A549 (cell line): ENCODE data around the gene PPP2R5A. TPM values are rescaled to one million over a fixed set of nuclear protein-coding genes. Genes with fewer than 3 reads are reported as not detected.
"Not testable (repeated sequence)": the region's sequence is repeated elsewhere in the genome, so short reads cannot be mapped to it uniquely, and the experiment has no call there.

Experiments
- ATAC-seq, 2 experiments: fragments of 200-7000 bp in 1 of 2; fragments of >200 bp in 1 of 2; cut with Nextera tagmentation in 1 of 2; cut with Tn5 transposase in 1 of 2; 3 replicates each; pipeline versions ENCODE4 v1.8.0 to v1.9.1; 2018 to 2020; ENCODE audit warnings: mild to moderate bottlenecking in 1 of 2, moderate library complexity in 1 of 2
- CTCF ChIA-PET: fragments of 300-600 bp; sonication (Branson Sonifier 250); formaldehyde crosslinking; extraction: SDS; loops from one replicate; lab custom pipeline; 2021; ENCODE audit warnings: antibody characterized with exemption, inconsistent platforms; lab: Yijun Ruan, JAX
- POLR2A ChIA-PET: fragments of 350-600 bp; formaldehyde crosslinking; extraction: SDS; loops from one replicate; lab custom pipeline; 2021; ENCODE audit warnings: antibody characterized with exemption, inconsistent platforms; lab: Yijun Ruan, JAX
- DNase-seq, 2 experiments: peaks; one replicate each; pipeline versions ENCODE4 v3.0.0 to v3.0.0-alpha.2; 2011 to 2016; ENCODE audit warnings: low read depth in 1 of 2, low spot score in 1 of 2
- FAIRE-seq: peaks from 2 replicates; lab custom pipeline; 2011; peaks lifted over from hg19 to GRCh38; lab: Jason Lieb, UNC
- H3K27ac ChIP-seq, 2 experiments: fragments of >200 bp; sonication (Bioruptor Twin); formaldehyde crosslinking; 3 replicates each; pipeline ENCODE4 v1.5.1; 2016 to 2017
- H3K4me1 ChIP-seq: fragments of >200 bp; sonication (Bioruptor Twin); formaldehyde crosslinking; 3 replicates; pipeline ENCODE4 v1.6.1; 2016
- H3K4me2 ChIP-seq: fragments of >200 bp; sonication (Bioruptor Twin); formaldehyde crosslinking; 3 replicates; pipeline ENCODE4 v1.6.1; 2016
- H3K4me3 ChIP-seq: fragments of >200 bp; sonication (Bioruptor Twin); formaldehyde crosslinking; 3 replicates; pipeline ENCODE4 v1.5.1; 2016
- H3K9me3 ChIP-seq: fragments of >200 bp; sonication (Bioruptor Twin); formaldehyde crosslinking; 3 replicates; pipeline ENCODE4 v1.6.1; 2016
- CBX2 ChIP-seq: fragments of 200-600 bp; sonication (generic); IDR thresholded peaks from 2 replicates; pipeline ENCODE4 v1.6.1; 2016; ENCODE audit warnings: low read depth, mild to moderate bottlenecking, borderline replicate concordance
- CEBPB ChIP-seq, 2 experiments: fragments of >200 bp in 1 of 2; sonication (Bioruptor Twin) in 1 of 2; formaldehyde crosslinking in 1 of 2; IDR thresholded peaks; 2 replicates each; pipeline ENCODE4 v1.6.1; 2012 to 2016
- CHD2 ChIP-seq: fragments of 150-350 bp; IDR thresholded peaks from 2 replicates; pipeline ENCODE4 v1.6.1; 2014; ENCODE audit warnings: low read length; ENCODE audit not compliant: partially characterized antibody
- FOSB ChIP-seq: fragments of 250-450 bp; sonication (Bioruptor Pico); IDR thresholded peaks from 2 replicates; pipeline ENCODE4 v1.5.0; 2020; ENCODE audit warnings: mild to moderate bottlenecking, moderate library complexity
- FOSL2 ChIP-seq, 2 experiments: fragments of 450-650 bp in 1 of 2; fragments of >200 bp in 1 of 2; sonication (Bioruptor Twin) in 1 of 2; formaldehyde crosslinking; IDR thresholded peaks; 2 replicates each; pipeline versions ENCODE4 v1.5.0 to v1.6.1; 2016 to 2020; ENCODE audit warnings: mild to moderate bottlenecking in 1 of 2, moderate library complexity in 1 of 2
- GATA3 ChIP-seq: IDR thresholded peaks from 2 replicates; pipeline ENCODE4 v1.6.1; 2012; ENCODE audit warnings: borderline replicate concordance
- HEYL ChIP-seq: fragments of 250-450 bp; sonication (Bioruptor Pico); IDR thresholded peaks from 2 replicates; pipeline ENCODE4 v1.8.0; 2021; ENCODE audit warnings: mild to moderate bottlenecking, moderate library complexity
- JUN ChIP-seq, 2 experiments: fragments of >200 bp; sonication (Bioruptor Twin); formaldehyde crosslinking; IDR thresholded peaks; 2 replicates in 1 of 2; 3 replicates in 1 of 2; pipeline ENCODE4 v1.6.1; 2016 to 2017
- JUNB ChIP-seq: fragments of >200 bp; sonication (Bioruptor Twin); formaldehyde crosslinking; IDR thresholded peaks from 2 replicates; pipeline ENCODE4 v1.6.1; 2016
- KDM1A ChIP-seq: fragments of 200-600 bp; sonication (generic); IDR thresholded peaks from 2 replicates; pipeline ENCODE4 v1.6.1; 2016; ENCODE audit warnings: low read depth, mild to moderate bottlenecking
- KDM5A ChIP-seq: fragments of 200-600 bp; sonication (generic); IDR thresholded peaks from 2 replicates; pipeline ENCODE4 v1.6.1; 2016; ENCODE audit warnings: antibody characterized with exemption, mild to moderate bottlenecking
- MYC ChIP-seq: IDR thresholded peaks from 2 replicates; pipeline ENCODE4 v1.6.1; 2012; ENCODE audit warnings: mild to moderate bottlenecking, inconsistent platforms, low read length, improper control_type of control experiment, borderline replicate concordance
- NFE2L2 ChIP-seq: fragments of 150-350 bp; conservative IDR thresholded peaks from 2 replicates; pipeline ENCODE4 v1.6.1; 2014; ENCODE audit warnings: low read length
- NR3C1 ChIP-seq: fragments of >200 bp; sonication (Bioruptor Twin); formaldehyde crosslinking; IDR thresholded peaks from 3 replicates; pipeline ENCODE4 v1.6.1; 2017
- RCOR1 ChIP-seq: fragments of 150-350 bp; IDR thresholded peaks from 2 replicates; pipeline ENCODE4 v1.6.1; 2014; ENCODE audit warnings: antibody characterized with exemption, low read length, low read depth
- SREBF2 ChIP-seq: fragments of 450-650 bp; IDR thresholded peaks from 2 replicates; pipeline ENCODE4 v1.6.1; 2014; ENCODE audit warnings: mild to moderate bottlenecking, moderate library complexity
- TP53 ChIP-seq: fragments of 250-450 bp; sonication (Bioruptor Pico); IDR thresholded peaks from 2 replicates; pipeline ENCODE4 v1.5.0; 2021; ENCODE audit warnings: mild to moderate bottlenecking, moderate library complexity
- ZFP36 ChIP-seq: fragments of 450-650 bp; IDR thresholded peaks from 2 replicates; pipeline ENCODE4 v1.6.1; 2014; ENCODE audit warnings: borderline replicate concordance; ENCODE audit not compliant: partially characterized antibody
- ZNF302 ChIP-seq: fragments of 250-450 bp; sonication (Bioruptor Pico); IDR thresholded peaks from 2 replicates; pipeline ENCODE4 v1.9.0; 2021; ENCODE audit warnings: inconsistent platforms, mild to moderate bottlenecking, moderate library complexity
- WGBS: methylation state at CpG from one replicate; pipeline ENCODE4 v1.1.6; 2017; ENCODE audit errors: missing lambda C conversion rate; 5-methylcytosine and 5-hydroxymethylcytosine counted together
- polyA plus RNA-seq, 4 experiments: library from polyadenylated mRNA; depleted of rRNA in 3 of 4; stranded (reverse); fragments of >200 nt; fragmentation: RNase III in 1 of 4; extraction: RNeasy Plus Mini Kit Qiagen cat#74134 plus additional on column Dnase treatment in 1 of 4; gene quantifications; 2 replicates in 3 of 4; 3 replicates in 1 of 4; pipeline ENCODE4 v1.2.3, GENCODE V29; 2011 to 2017
- TF ChIP-seq, protein P1 (sequence below): fragments of 250-450 bp; sonication (Bioruptor Pico); IDR thresholded peaks from 2 replicates; pipeline ENCODE4 v1.5.0; 2021; ENCODE audit warnings: mild to moderate bottlenecking, moderate library complexity, borderline replicate concordance
- TF ChIP-seq, protein P2 (sequence below): fragments of 200-600 bp; sonication (generic); IDR thresholded peaks from 2 replicates; pipeline ENCODE4 v1.6.1; 2016; ENCODE audit warnings: antibody characterized with exemption, mild to moderate bottlenecking, moderate library complexity
- TF ChIP-seq, protein P3 (sequence below): fragments of >200 bp; sonication (Bioruptor Twin); formaldehyde crosslinking; IDR thresholded peaks from 3 replicates; pipeline ENCODE4 v1.5.1; 2016
- TF ChIP-seq, protein P4 (sequence below): fragments of 250-450 bp; sonication (Bioruptor Pico); IDR thresholded peaks from 2 replicates; pipeline ENCODE4 v1.5.0; 2020; ENCODE audit warnings: low read depth, mild to moderate bottlenecking, moderate library complexity
- TF ChIP-seq, protein P5 (sequence below): fragments of >200 bp; sonication (Bioruptor Twin); formaldehyde crosslinking; IDR thresholded peaks from 3 replicates; pipeline ENCODE4 v1.6.1; 2016
- TF ChIP-seq, protein P6 (sequence below): IDR thresholded peaks from 2 replicates; pipeline ENCODE4 v1.6.1; 2012; ENCODE audit warnings: low read depth, borderline replicate concordance

Gene PPP2R5A
- polyA plus RNA-seq, 2 of the 4 experiments (the other 2 are of a cell fraction) = 14.9 to 37.6 TPM

DNA sequence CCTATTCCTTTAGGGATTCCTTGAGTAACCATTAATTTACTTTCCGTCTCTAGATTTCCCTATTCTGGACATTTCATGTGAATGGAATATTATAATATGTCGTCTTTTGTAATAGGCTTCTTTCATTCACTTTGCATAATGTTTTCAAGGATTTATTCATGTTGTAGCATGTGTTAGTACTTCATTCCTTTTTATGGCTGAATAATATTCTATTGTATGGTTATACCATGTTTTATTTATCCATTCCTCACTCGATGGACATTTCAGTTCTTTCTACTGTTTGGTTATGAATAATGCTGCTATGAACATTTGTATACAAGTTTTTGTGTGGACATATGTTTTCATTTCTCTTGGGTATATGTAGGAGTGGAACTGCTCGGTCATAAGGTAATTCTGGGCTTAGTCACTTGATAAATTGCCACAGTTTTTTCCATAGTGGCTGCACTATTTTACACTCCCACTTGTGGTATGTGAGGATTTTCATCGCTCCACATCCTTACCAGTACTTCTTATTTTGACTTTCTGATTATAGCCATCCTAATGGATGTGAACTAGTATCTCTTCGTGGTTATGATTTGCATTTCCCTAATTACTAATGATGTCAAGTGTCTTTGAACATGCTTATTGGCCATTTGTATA lies 17.7 kb downstream of the PPP2R5A start:
- FAIRE-seq (no peak), DNase-seq (no peak), ATAC-seq (no peak)
- Histone ChIP-seq H3K4me1 (no peaks in the 10 kb centered on the region), H3K27ac (no peak overlapping the region), H3K4me3 (no peak overlapping the region), H3K4me2 (no peak overlapping the region), H3K9me3 (no peaks in the 10 kb centered on the region)
- WGBS = 91% methylated on average over 6 of the region's 6 CpGs
- ChIA-PET CTCF (no interaction called here), POLR2A (no interaction called here)
- TF ChIP-seq, protein P1, sequence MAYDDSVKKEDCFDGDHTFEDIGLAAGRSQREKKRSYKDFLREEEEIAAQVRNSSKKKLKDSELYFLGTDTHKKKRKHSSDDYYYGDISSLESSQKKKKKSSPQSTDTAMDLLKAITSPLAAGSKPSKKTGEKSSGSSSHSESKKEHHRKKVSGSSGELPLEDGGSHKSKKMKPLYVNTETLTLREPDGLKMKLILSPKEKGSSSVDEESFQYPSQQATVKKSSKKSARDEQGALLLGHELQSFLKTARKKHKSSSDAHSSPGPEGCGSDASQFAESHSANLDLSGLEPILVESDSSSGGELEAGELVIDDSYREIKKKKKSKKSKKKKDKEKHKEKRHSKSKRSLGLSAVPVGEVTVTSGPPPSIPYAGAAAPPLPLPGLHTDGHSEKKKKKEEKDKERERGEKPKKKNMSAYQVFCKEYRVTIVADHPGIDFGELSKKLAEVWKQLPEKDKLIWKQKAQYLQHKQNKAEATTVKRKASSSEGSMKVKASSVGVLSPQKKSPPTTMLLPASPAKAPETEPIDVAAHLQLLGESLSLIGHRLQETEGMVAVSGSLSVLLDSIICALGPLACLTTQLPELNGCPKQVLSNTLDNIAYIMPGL (CRISPR knock-in tag) = no peak
- TF ChIP-seq FOSB (CRISPR knock-in tag) (no peak), SREBF2 (no peak), MYC (no peak), JUNB (no peak), RCOR1 (no peak), HEYL (CRISPR knock-in tag) (no peak), TP53 (CRISPR knock-in tag) (no peak), ZNF302 (no peak), GATA3 (no peak), CEBPB (IDR thresholded peaks at IDR 0.05) (no peak), CBX2 (no peak), CHD2 (no peak)
- TF ChIP-seq, protein P2, sequence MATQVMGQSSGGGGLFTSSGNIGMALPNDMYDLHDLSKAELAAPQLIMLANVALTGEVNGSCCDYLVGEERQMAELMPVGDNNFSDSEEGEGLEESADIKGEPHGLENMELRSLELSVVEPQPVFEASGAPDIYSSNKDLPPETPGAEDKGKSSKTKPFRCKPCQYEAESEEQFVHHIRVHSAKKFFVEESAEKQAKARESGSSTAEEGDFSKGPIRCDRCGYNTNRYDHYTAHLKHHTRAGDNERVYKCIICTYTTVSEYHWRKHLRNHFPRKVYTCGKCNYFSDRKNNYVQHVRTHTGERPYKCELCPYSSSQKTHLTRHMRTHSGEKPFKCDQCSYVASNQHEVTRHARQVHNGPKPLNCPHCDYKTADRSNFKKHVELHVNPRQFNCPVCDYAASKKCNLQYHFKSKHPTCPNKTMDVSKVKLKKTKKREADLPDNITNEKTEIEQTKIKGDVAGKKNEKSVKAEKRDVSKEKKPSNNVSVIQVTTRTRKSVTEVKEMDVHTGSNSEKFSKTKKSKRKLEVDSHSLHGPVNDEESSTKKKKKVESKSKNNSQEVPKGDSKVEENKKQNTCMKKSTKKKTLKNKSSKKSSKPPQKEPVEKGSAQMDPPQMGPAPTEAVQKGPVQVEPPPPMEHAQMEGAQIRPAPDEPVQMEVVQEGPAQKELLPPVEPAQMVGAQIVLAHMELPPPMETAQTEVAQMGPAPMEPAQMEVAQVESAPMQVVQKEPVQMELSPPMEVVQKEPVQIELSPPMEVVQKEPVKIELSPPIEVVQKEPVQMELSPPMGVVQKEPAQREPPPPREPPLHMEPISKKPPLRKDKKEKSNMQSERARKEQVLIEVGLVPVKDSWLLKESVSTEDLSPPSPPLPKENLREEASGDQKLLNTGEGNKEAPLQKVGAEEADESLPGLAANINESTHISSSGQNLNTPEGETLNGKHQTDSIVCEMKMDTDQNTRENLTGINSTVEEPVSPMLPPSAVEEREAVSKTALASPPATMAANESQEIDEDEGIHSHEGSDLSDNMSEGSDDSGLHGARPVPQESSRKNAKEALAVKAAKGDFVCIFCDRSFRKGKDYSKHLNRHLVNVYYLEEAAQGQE = no peak
- TF ChIP-seq, protein P3, sequence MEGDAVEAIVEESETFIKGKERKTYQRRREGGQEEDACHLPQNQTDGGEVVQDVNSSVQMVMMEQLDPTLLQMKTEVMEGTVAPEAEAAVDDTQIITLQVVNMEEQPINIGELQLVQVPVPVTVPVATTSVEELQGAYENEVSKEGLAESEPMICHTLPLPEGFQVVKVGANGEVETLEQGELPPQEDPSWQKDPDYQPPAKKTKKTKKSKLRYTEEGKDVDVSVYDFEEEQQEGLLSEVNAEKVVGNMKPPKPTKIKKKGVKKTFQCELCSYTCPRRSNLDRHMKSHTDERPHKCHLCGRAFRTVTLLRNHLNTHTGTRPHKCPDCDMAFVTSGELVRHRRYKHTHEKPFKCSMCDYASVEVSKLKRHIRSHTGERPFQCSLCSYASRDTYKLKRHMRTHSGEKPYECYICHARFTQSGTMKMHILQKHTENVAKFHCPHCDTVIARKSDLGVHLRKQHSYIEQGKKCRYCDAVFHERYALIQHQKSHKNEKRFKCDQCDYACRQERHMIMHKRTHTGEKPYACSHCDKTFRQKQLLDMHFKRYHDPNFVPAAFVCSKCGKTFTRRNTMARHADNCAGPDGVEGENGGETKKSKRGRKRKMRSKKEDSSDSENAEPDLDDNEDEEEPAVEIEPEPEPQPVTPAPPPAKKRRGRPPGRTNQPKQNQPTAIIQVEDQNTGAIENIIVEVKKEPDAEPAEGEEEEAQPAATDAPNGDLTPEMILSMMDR = no peak

DNA sequence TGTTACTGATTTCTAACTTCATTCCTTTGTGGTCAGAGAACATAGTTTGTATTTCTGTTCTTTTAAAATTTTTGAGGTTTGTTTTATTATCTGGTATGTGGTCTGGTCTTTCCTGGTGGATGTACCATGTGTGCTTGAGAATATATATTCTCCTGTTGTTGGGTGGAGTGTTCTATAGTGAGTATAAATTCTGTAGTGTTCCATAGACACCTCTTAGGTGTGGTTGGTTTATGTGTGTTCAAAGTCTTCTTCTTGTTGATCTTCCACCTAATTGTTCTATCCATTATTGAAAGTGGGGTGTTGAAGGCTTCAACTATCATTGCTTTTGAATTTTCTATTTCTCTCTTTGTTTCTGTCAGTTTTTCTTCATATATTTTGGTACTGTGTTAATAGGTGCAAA lies 20.1 kb downstream of the PPP2R5A start:
- Histone ChIP-seq H3K4me3 (no peak overlapping the region), H3K4me1 (peaks cover 7% of the 10 kb centered on the region; the same call in 1 of the 3 replicates), H3K27ac (no peak overlapping the region), H3K4me2 (no peak overlapping the region), H3K9me3 (no peaks in the 10 kb centered on the region)
- TF ChIP-seq NR3C1 (no peak), FOSL2 (IDR thresholded peaks at IDR 0.05) (no peak), FOSL2 (CRISPR knock-in tag; IDR thresholded peaks at IDR 0.05) (no peak), JUN (IDR thresholded peaks at IDR 0.05) (no peak), SREBF2 (no peak), KDM5A (no peak), NFE2L2 (no peak), KDM1A (no peak), ZFP36 (no peak), GATA3 (no peak)
- TF ChIP-seq, protein P4, sequence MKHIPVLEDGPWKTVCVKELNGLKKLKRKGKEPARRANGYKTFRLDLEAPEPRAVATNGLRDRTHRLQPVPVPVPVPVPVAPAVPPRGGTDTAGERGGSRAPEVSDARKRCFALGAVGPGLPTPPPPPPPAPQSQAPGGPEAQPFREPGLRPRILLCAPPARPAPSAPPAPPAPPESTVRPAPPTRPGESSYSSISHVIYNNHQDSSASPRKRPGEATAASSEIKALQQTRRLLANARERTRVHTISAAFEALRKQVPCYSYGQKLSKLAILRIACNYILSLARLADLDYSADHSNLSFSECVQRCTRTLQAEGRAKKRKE (CRISPR knock-in tag) = no peak
- TF ChIP-seq, protein P5, sequence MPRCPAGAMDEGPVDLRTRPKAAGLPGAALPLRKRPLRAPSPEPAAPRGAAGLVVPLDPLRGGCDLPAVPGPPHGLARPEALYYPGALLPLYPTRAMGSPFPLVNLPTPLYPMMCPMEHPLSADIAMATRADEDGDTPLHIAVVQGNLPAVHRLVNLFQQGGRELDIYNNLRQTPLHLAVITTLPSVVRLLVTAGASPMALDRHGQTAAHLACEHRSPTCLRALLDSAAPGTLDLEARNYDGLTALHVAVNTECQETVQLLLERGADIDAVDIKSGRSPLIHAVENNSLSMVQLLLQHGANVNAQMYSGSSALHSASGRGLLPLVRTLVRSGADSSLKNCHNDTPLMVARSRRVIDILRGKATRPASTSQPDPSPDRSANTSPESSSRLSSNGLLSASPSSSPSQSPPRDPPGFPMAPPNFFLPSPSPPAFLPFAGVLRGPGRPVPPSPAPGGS = no peak
- TF ChIP-seq, protein P6, sequence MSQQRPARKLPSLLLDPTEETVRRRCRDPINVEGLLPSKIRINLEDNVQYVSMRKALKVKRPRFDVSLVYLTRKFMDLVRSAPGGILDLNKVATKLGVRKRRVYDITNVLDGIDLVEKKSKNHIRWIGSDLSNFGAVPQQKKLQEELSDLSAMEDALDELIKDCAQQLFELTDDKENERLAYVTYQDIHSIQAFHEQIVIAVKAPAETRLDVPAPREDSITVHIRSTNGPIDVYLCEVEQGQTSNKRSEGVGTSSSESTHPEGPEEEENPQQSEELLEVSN = no peak
- ChIA-PET POLR2A (no interaction called here), CTCF (interaction anchor here (1.3 kb wide), 1 partner anchor 14 kb away, joined by 6 read pairs; no protein-coding TSS in a partner anchor)
- DNase-seq = no peak
- no peak for ATAC-seq
- no peak for FAIRE-seq

DNA sequence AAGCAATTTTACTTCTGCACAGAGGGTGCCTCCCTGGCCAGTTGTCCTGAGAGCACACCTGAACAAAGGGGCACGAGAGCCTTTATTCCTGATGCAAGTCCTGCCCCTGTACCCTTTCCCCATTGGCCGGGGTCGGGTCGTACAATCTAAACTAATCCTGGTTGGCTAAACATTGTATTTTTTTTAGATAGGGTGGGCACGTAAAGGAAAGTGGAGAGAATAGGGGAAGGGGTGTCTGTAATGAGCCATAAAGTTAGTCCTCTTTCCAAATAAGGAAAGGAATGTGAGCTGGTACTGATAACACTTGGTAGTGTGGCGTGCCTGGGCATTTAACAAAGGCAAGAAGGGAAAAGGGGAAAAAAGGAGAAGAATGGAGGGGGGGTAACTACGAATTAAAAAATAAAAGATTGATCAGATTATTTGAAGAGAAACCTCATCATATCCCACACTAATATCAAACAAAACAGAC lies 20.8 kb downstream of the PPP2R5A start:
- H3K4me3 ChIP-seq, ATAC-seq, CTCF ChIA-PET, H3K27ac ChIP-seq, H3K9me3 ChIP-seq, FAIRE-seq, POLR2A ChIA-PET, H3K4me2 ChIP-seq, H3K4me1 ChIP-seq, DNase-seq: not testable (repeated sequence)
- WGBS = 92% methylated on average over 7 of the region's 7 CpGs
